Activated naive CD4-positive, alpha-beta T cell treated with anti-CD3 and anti-CD28 coated beads, Interleukin-2, amount 10 ng/mL, durations not matched to agents 7 days and 5 days (primary cell): ENCODE measurements around the gene UGP2.

Source experiments
- CTCF ChIA-PET: fragments of 350-600 bp; sonication (Branson Sonifier 250); formaldehyde crosslinking; loops from one replicate; lab custom pipeline; 2021; ENCODE audit warnings: antibody characterized with exemption; lab: Charles Lee
- DNase-seq: peaks from one replicate; pipeline ENCODE4 v3.0.0-alpha.2; 2020
- H3K27ac Mint-ChIP-seq: one replicate; pipeline ENCODE4 v1.8.0; 2021; ENCODE audit warnings: mild to moderate bottlenecking, moderate library complexity, mixed read lengths
- H3K27me3 Mint-ChIP-seq: one replicate; pipeline ENCODE4 v1.8.0; 2021; ENCODE audit warnings: mild to moderate bottlenecking, mixed read lengths
- H3K36me3 Mint-ChIP-seq: one replicate; pipeline ENCODE4 v1.8.0; 2021; ENCODE audit warnings: mixed read lengths
- H3K4me1 Mint-ChIP-seq: one replicate; pipeline ENCODE4 v1.8.0; 2021; ENCODE audit warnings: mixed read lengths
- H3K4me3 Mint-ChIP-seq: one replicate; pipeline ENCODE4 v1.8.0; 2021; ENCODE audit warnings: mild to moderate bottlenecking, moderate library complexity, mixed read lengths
- H3K9me3 Mint-ChIP-seq: one replicate; pipeline ENCODE4 v1.8.0; 2021; ENCODE audit warnings: mixed read lengths

Gene UGP2

GRCh38 chr2:63819765-63820717 lies 21.7 kb upstream of the UGP2 start:
- H3K36me3 Mint-ChIP-seq: no peaks in the 10 kb centered on the region
- no peak for DNase-seq
- H3K27ac Mint-ChIP-seq: no peak overlapping the region
- CTCF ChIA-PET: interaction anchor here (1.7 kb wide), 1 partner anchor 121 kb away, joined by 5 read pairs; no protein-coding TSS in a partner anchor
- peaks cover 17% of the 10 kb centered on the region for H3K27me3 Mint-ChIP-seq
- H3K4me1 Mint-ChIP-seq: no peaks in the 10 kb centered on the region
- H3K4me3 Mint-ChIP-seq: no peak overlapping the region
- no peaks in the 10 kb centered on the region for H3K9me3 Mint-ChIP-seq

- CTCF ChIA-PET: no interaction called here
- no peaks in the 10 kb centered on the region for H3K9me3 Mint-ChIP-seq
Observed at GRCh38 chr2:63820969-63821368, 20.7 kb upstream of the UGP2 start.

GRCh38 chr2:63821396-63821795 lies 20.3 kb upstream of the UGP2 start:
- DNase-seq: no peak
- Mint-ChIP-seq H3K36me3 (no peaks in the 10 kb centered on the region), H3K4me3 (no peak overlapping the region), H3K27me3 (peaks cover 17% of the 10 kb centered on the region), H3K4me1 (no peaks in the 10 kb centered on the region), H3K27ac (no peak overlapping the region), H3K9me3 (no peaks in the 10 kb centered on the region)
- CTCF ChIA-PET: no interaction called here

More at GRCh38 chr2:63820969-63821368, 20.7 kb upstream of the UGP2 start:
- Mint-ChIP-seq H3K4me1 (no peaks in the 10 kb centered on the region), H3K36me3 (no peaks in the 10 kb centered on the region), H3K4me3 (no peak overlapping the region), H3K27ac (no peak overlapping the region), H3K27me3 (peaks cover 17% of the 10 kb centered on the region)
- DNase-seq: no peak

GRCh38 chr2:63822478-63822877 lies 19.2 kb upstream of the UGP2 start:
- CTCF ChIA-PET: interaction anchor here (0.6 kb wide), 1 partner anchor 112 kb away, joined by 3 read pairs; no protein-coding TSS in a partner anchor
- H3K4me3 Mint-ChIP-seq: no peak overlapping the region
- no peaks in the 10 kb centered on the region for H3K36me3 Mint-ChIP-seq

GRCh38 chr2:63827749-63828148 lies 13.9 kb upstream of the UGP2 start:
- Mint-ChIP-seq H3K36me3 (no peaks in the 10 kb centered on the region), H3K4me1 (no peaks in the 10 kb centered on the region), H3K4me3 (no peak overlapping the region), H3K27ac (no peak overlapping the region), H3K27me3 (peaks cover 23% of the 10 kb centered on the region), H3K9me3 (no peaks in the 10 kb centered on the region)
- DNase-seq: no peak
- CTCF ChIA-PET: no interaction called here

More at GRCh38 chr2:63822478-63822877, 19.2 kb upstream of the UGP2 start:
- H3K27me3 Mint-ChIP-seq: peaks cover 11% of the 10 kb centered on the region
- DNase-seq: no peak
- H3K27ac Mint-ChIP-seq: no peak overlapping the region
- no peaks in the 10 kb centered on the region for H3K4me1 Mint-ChIP-seq
- H3K9me3 Mint-ChIP-seq: no peaks in the 10 kb centered on the region

- Mint-ChIP-seq H3K27ac (no peak overlapping the region), H3K4me1 (no peaks in the 10 kb centered on the region), H3K9me3 (no peaks in the 10 kb centered on the region), H3K4me3 (no peak overlapping the region), H3K27me3 (peaks cover 17% of the 10 kb centered on the region), H3K36me3 (no peaks in the 10 kb centered on the region)
- DNase-seq: no peak
- CTCF ChIA-PET: no interaction called here
Observed at GRCh38 chr2:63831176-63831575, 10.5 kb upstream of the UGP2 start.

- H3K9me3 Mint-ChIP-seq: no peaks in the 10 kb centered on the region
- DNase-seq: no peak
- H3K27me3 Mint-ChIP-seq: peaks cover 18% of the 10 kb centered on the region
- peaks cover 7% of the 10 kb centered on the region for H3K4me1 Mint-ChIP-seq
- H3K27ac Mint-ChIP-seq: no peak overlapping the region
- H3K4me3 Mint-ChIP-seq: no peak overlapping the region
- CTCF ChIA-PET: no interaction called here
- peaks cover 4% of the 10 kb centered on the region for H3K36me3 Mint-ChIP-seq
Observed at GRCh38 chr2:63834401-63834800, 7.3 kb upstream of the UGP2 start.

- CTCF ChIA-PET: no interaction called here
- Mint-ChIP-seq H3K36me3 (peaks cover 13% of the 10 kb centered on the region), H3K4me3 (no peak overlapping the region), H3K9me3 (no peaks in the 10 kb centered on the region), H3K27me3 (peaks cover 9% of the 10 kb centered on the region), H3K4me1 (peaks cover 21% of the 10 kb centered on the region), H3K27ac (no peak overlapping the region)
- DNase-seq: no peak
Observed at GRCh38 chr2:63837036-63837594, 4.6 kb upstream of the UGP2 start.

- CTCF ChIA-PET: interaction anchor here (3.6 kb wide), 1 partner anchor 16 kb away, joined by 32 read pairs; no protein-coding TSS in a partner anchor
- no peak for DNase-seq
- Mint-ChIP-seq H3K9me3 (no peaks in the 10 kb centered on the region), H3K4me1 (peaks cover 44% of the 10 kb centered on the region), H3K36me3 (peaks cover 39% of the 10 kb centered on the region), H3K4me3 (peak overlapping the region; percentile 95), H3K27me3 (peaks cover 9% of the 10 kb centered on the region), H3K27ac (peak overlapping the region; percentile 100)
Observed at GRCh38 chr2:63840081-63840784, 1.5 kb upstream of the UGP2 start.

GRCh38 chr2:63840785-63841253 lies 877 bp upstream of the UGP2 start:
- H3K27me3 Mint-ChIP-seq: peaks cover 9% of the 10 kb centered on the region
- peak; percentile 99 for DNase-seq
- peak overlapping the region; percentile 95 for H3K4me3 Mint-ChIP-seq
- H3K9me3 Mint-ChIP-seq: no peaks in the 10 kb centered on the region
- H3K4me1 Mint-ChIP-seq: peaks cover 50% of the 10 kb centered on the region
- H3K36me3 Mint-ChIP-seq: peaks cover 45% of the 10 kb centered on the region
- CTCF ChIA-PET: interaction anchor here (1.4 to 3.6 kb wide), 3 partner anchors 11 to 20 kb away, joined by 6 to 32 read pairs (median 21); no protein-coding TSS in a partner anchor
- H3K27ac Mint-ChIP-seq: peak overlapping the region; percentile 100

GRCh38 chr2:63842149-63843061 lies 709 bp downstream of the UGP2 start:
- Mint-ChIP-seq H3K9me3 (peaks cover 2% of the 10 kb centered on the region), H3K27ac (peak overlapping the region; percentile 100), H3K27me3 (peaks cover 9% of the 10 kb centered on the region), H3K36me3 (peaks cover 54% of the 10 kb centered on the region), H3K4me1 (peaks cover 55% of the 10 kb centered on the region), H3K4me3 (peak overlapping the region; percentile 95)
- peak; percentile 27 for DNase-seq
- CTCF ChIA-PET: interaction anchor here (0.9 to 3.6 kb wide), 5 partner anchors 10 to 151 kb away, joined by 3 to 32 read pairs (median 6); no protein-coding TSS in a partner anchor

- CTCF ChIA-PET: interaction anchor here (1.6 to 3.6 kb wide), 3 partner anchors 13 to 150 kb away, joined by 4 to 32 read pairs (median 21); no protein-coding TSS in a partner anchor
- Mint-ChIP-seq H3K4me1 (peaks cover 61% of the 10 kb centered on the region), H3K9me3 (peaks cover 8% of the 10 kb centered on the region), H3K36me3 (peaks cover 60% of the 10 kb centered on the region), H3K4me3 (peak overlapping the region; percentile 95), H3K27ac (peak overlapping the region; percentile 100), H3K27me3 (peaks cover 5% of the 10 kb centered on the region)
- DNase-seq: no peak
Observed at GRCh38 chr2:63843093-63843492, 1.4 kb downstream of the UGP2 start.

GRCh38 chr2:63843791-63844190 lies 2.1 kb downstream of the UGP2 start:
- no peak overlapping the region for H3K27ac Mint-ChIP-seq
- peaks cover 8% of the 10 kb centered on the region for H3K9me3 Mint-ChIP-seq
- CTCF ChIA-PET: interaction anchor here (3.3 to 3.6 kb wide), 2 partner anchors 12 to 17 kb away, joined by 21 to 32 read pairs; no protein-coding TSS in a partner anchor
- no peaks in the 10 kb centered on the region for H3K27me3 Mint-ChIP-seq
- H3K4me3 Mint-ChIP-seq: peak overlapping the region; percentile 57
- no peak for DNase-seq
- peaks cover 66% of the 10 kb centered on the region for H3K4me1 Mint-ChIP-seq
- peaks cover 65% of the 10 kb centered on the region for H3K36me3 Mint-ChIP-seq
